ENCODE results near the gene CACNB2. TPM values are rescaled to one million over a fixed set of nuclear protein-coding genes. Genes with fewer than 3 reads are reported as not detected.
"Not testable (repeated sequence)": the region's sequence is repeated elsewhere in the genome, so short reads cannot be mapped to it uniquely, and the experiment has no call there.

The CACNB2 gene
- total and polyA plus RNA-seq, 4 donors: 0.90 to 23.9 (median 3.7) TPM

GRCh38 chr10:18178854-18179483 lies 38.7 kb downstream of the CACNB2 start:
- no peak for ATAC-seq (ENCODE audit: insufficient read depth, low FRiP score)
- Histone ChIP-seq H3K27me3 (ENCODE audit: control insufficient read depth in 3 of 3, insufficient read depth in 3 of 3, low read length in 2 of 3) (no peaks in the 10 kb centered on the region), H3K9ac (ENCODE audit: insufficient read depth in 1 of 2, low read length in 2 of 2) (no peak overlapping the region), H3K4me3 (no peak overlapping the region), H3K9me3 (ENCODE audit: control insufficient read depth in 4 of 4, insufficient read depth in 3 of 4, low read length in 3 of 4) (peaks cover 0 to 3% (median 0%) of the 10 kb centered on the region in 4 donors), H3K27ac (ENCODE audit: low read depth in 1 of 2, low read length in 1 of 2) (peak overlapping the region in 1 of 2 donors; percentile 65), H3K4me1 (ENCODE audit: control insufficient read depth in 5 of 5, insufficient read depth in 5 of 5, low read length in 5 of 5) (peaks cover 0 to 22% (median 6%) of the 10 kb centered on the region in 5 donors), H3K36me3 (ENCODE audit: control insufficient read depth in 4 of 4, insufficient read depth in 4 of 4, low read length in 4 of 4) (peaks cover 0 to 3% (median 0%) of the 10 kb centered on the region in 4 donors)
- WGBS, 2 donors: 38 to 51% methylated on average over 3 of the region's 3 CpGs
- DNase-seq: no peak
- no peak for TF ChIP-seq CTCF (IDR thresholded peaks at IDR 0.05; ENCODE audit: control extremely low read depth, extremely low read depth)

GRCh38 chr10:18179891-18180290 lies 39.7 kb downstream of the CACNB2 start:
- DNase-seq (peak; percentile 77 to 94 (median 93)), ATAC-seq (ENCODE audit: insufficient read depth, low FRiP score) (no peak)
- Histone ChIP-seq H3K36me3 (ENCODE audit: control insufficient read depth in 4 of 4, insufficient read depth in 4 of 4, low read length in 4 of 4) (peaks cover 0 to 3% (median 0%) of the 10 kb centered on the region in 4 donors), H3K4me1 (ENCODE audit: control insufficient read depth in 5 of 5, insufficient read depth in 5 of 5, low read length in 5 of 5) (peaks cover 0 to 22% (median 6%) of the 10 kb centered on the region in 5 donors), H3K4me3 (no peak overlapping the region), H3K9ac (ENCODE audit: insufficient read depth in 1 of 2, low read length in 2 of 2) (peak overlapping the region in 1 of 2 donors; percentile 71), H3K27ac (ENCODE audit: low read depth in 1 of 2, low read length in 1 of 2) (peak overlapping the region in 1 of 2 donors; percentile 92), H3K27me3 (ENCODE audit: control insufficient read depth in 3 of 3, insufficient read depth in 3 of 3, low read length in 2 of 3) (no peaks in the 10 kb centered on the region), H3K9me3 (ENCODE audit: control insufficient read depth in 4 of 4, insufficient read depth in 3 of 4, low read length in 3 of 4) (peaks cover 0 to 3% (median 0%) of the 10 kb centered on the region in 4 donors)
- 25 to 33% methylated on average over 6 of the region's 6 CpGs for WGBS, 2 donors
- TF ChIP-seq CTCF (IDR thresholded peaks at IDR 0.05; ENCODE audit: control extremely low read depth, extremely low read depth): no peak

- H3K36me3 ChIP-seq (ENCODE audit: control insufficient read depth in 4 of 4, insufficient read depth in 4 of 4, low read length in 4 of 4); H3K27ac ChIP-seq (ENCODE audit: low read depth in 1 of 2, low read length in 1 of 2); H3K4me3 ChIP-seq; H3K9ac ChIP-seq (ENCODE audit: insufficient read depth in 1 of 2, low read length in 2 of 2); H3K27me3 ChIP-seq (ENCODE audit: control insufficient read depth in 3 of 3, insufficient read depth in 3 of 3, low read length in 2 of 3); ATAC-seq (ENCODE audit: insufficient read depth, low FRiP score); H3K9me3 ChIP-seq (ENCODE audit: control insufficient read depth in 4 of 4, insufficient read depth in 3 of 4, low read length in 3 of 4); DNase-seq: not testable (repeated sequence)
- H3K4me1 ChIP-seq (ENCODE audit: control insufficient read depth in 5 of 5, insufficient read depth in 5 of 5, low read length in 5 of 5): peaks cover 0 to 22% (median 6%) of the 10 kb centered on the region in 5 donors
- WGBS, 2 donors: 96% methylated on average over 5 of the region's 5 CpGs
Measured at GRCh38 chr10:18181382-18181781, 41.2 kb downstream of the CACNB2 start.

GRCh38 chr10:18185621-18186020 lies 45.4 kb downstream of the CACNB2 start:
- Histone ChIP-seq H3K27ac (ENCODE audit: low read depth in 1 of 2, low read length in 1 of 2) (no peak overlapping the region), H3K27me3 (ENCODE audit: control insufficient read depth in 3 of 3, insufficient read depth in 3 of 3, low read length in 2 of 3) (no peaks in the 10 kb centered on the region), H3K4me3 (no peak overlapping the region), H3K36me3 (ENCODE audit: control insufficient read depth in 4 of 4, insufficient read depth in 4 of 4, low read length in 4 of 4) (peaks cover 0 to 3% (median 0%) of the 10 kb centered on the region in 4 donors), H3K9ac (ENCODE audit: insufficient read depth in 1 of 2, low read length in 2 of 2) (no peak overlapping the region), H3K4me1 (ENCODE audit: control insufficient read depth in 5 of 5, insufficient read depth in 5 of 5, low read length in 5 of 5) (no peaks in the 10 kb centered on the region), H3K9me3 (ENCODE audit: control insufficient read depth in 4 of 4, insufficient read depth in 3 of 4, low read length in 3 of 4) (peaks cover 0 to 6% (median 0%) of the 10 kb centered on the region in 4 donors)
- ATAC-seq (ENCODE audit: insufficient read depth, low FRiP score) (no peak), DNase-seq (no peak)
- no peak for TF ChIP-seq CTCF (IDR thresholded peaks at IDR 0.05; ENCODE audit: control extremely low read depth, extremely low read depth)
- WGBS, 2 donors: 50 to 73% methylated on average over 3 of the region's 3 CpGs

Measured in lung (tissue), 12 donors.